Brain microvascular endothelial cell (primary cell): ENCODE measurements around the gene SLC37A4.
"Not testable (repeated sequence)": the region's sequence is repeated elsewhere in the genome, so short reads cannot be mapped to it uniquely, and the experiment has no call there.

Experiments
- DNase-seq: peaks from one replicate; pipeline ENCODE4 v3.0.0-alpha.2; 2020
- H3K27ac ChIP-seq: fragments of 250-450 bp; sonication (Bioruptor Pico); 2 replicates; pipeline ENCODE4 v1.5.1; 2020; ENCODE audit warnings: mild to moderate bottlenecking, moderate library complexity
- H3K27me3 ChIP-seq: fragments of 250-450 bp; sonication (Bioruptor Pico); replicated peaks from 2 replicates; pipeline ENCODE4 v1.5.1; 2020; ENCODE audit warnings: mild to moderate bottlenecking
- H3K36me3 ChIP-seq: fragments of 250-450 bp; sonication (Bioruptor Pico); replicated peaks from 2 replicates; pipeline ENCODE4 v1.5.1; 2020; ENCODE audit warnings: mild to moderate bottlenecking
- H3K4me3 ChIP-seq: 2 replicates; pipeline ENCODE4 v1.5.1; 2011; ENCODE audit warnings: low read depth, mild to moderate bottlenecking, control low read depth, low read length, moderate library complexity
- in situ Hi-C: cut with HindIII; loops from 2 replicates; pipeline ENCODE4 v1.10.0; 2017; ENCODE audit warnings: low sequenced_read_pairs, low pct_ligation_motif_present
- TF ChIP-seq, protein P1 (sequence below): IDR thresholded peaks from 2 replicates; pipeline ENCODE4 v1.5.1; 2011; ENCODE audit warnings: low read depth, mild to moderate bottlenecking, moderate library complexity, low read length, control low read depth, inconsistent platforms; ENCODE audit errors: missing control alignments

SLC37A4 gene

DNA sequence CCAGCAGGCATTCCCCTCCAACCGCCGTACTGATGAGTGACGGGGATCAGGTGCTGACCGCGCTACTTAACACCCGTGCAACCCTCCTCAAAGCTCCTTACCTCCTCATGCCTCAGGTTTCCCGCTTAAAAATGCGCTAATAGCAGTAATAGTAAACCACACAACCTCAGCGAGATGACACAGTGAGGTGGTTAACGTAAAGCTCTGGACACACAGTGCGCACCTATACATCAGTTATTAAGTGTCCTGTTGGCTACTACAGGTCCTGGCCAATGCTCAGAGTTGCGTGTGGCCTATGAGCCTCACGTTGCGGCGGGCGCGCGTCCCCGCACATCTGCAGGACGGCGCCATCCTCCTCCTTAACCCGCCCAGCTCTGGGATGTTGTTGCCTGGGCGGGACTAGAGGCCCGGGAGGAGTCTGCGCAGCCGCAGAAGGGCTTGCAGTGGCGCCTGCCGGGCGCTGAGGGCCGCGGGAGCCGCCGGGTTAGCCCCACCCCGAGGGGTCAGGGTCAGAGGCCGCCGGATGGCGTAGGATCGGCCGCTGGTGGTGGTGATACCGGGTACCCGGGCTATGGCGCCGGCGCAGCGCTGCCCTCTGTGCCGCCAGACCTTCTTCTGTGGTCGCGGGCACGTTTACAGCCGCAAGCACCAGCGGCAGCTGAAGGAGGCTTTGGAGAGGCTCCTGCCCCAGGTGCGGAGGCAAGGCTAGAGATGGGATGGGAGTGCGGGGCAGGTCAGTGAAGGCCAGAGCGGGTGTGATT lies 32.9 kb downstream of the SLC37A4 start, which contains the start of gene CENATAC:
TSS of gene CENATAC (plus strand) at position 512 of the 761 bp plus-strand sequence. CDS start at position 572, 60 bp downstream.
- Histone ChIP-seq H3K36me3 (peaks cover 4% of the 10 kb centered on the region), H3K27ac (peak within 1 kb of the TSS; percentile 15), H3K27me3 (no peaks in the 10 kb centered on the region), H3K4me3 (peak within 1 kb of the TSS; percentile 82)
- in situ Hi-C loops: no loop called here
- TF ChIP-seq, protein P1, sequence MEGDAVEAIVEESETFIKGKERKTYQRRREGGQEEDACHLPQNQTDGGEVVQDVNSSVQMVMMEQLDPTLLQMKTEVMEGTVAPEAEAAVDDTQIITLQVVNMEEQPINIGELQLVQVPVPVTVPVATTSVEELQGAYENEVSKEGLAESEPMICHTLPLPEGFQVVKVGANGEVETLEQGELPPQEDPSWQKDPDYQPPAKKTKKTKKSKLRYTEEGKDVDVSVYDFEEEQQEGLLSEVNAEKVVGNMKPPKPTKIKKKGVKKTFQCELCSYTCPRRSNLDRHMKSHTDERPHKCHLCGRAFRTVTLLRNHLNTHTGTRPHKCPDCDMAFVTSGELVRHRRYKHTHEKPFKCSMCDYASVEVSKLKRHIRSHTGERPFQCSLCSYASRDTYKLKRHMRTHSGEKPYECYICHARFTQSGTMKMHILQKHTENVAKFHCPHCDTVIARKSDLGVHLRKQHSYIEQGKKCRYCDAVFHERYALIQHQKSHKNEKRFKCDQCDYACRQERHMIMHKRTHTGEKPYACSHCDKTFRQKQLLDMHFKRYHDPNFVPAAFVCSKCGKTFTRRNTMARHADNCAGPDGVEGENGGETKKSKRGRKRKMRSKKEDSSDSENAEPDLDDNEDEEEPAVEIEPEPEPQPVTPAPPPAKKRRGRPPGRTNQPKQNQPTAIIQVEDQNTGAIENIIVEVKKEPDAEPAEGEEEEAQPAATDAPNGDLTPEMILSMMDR: no peak
- DNase-seq: peak; percentile 80

DNA sequence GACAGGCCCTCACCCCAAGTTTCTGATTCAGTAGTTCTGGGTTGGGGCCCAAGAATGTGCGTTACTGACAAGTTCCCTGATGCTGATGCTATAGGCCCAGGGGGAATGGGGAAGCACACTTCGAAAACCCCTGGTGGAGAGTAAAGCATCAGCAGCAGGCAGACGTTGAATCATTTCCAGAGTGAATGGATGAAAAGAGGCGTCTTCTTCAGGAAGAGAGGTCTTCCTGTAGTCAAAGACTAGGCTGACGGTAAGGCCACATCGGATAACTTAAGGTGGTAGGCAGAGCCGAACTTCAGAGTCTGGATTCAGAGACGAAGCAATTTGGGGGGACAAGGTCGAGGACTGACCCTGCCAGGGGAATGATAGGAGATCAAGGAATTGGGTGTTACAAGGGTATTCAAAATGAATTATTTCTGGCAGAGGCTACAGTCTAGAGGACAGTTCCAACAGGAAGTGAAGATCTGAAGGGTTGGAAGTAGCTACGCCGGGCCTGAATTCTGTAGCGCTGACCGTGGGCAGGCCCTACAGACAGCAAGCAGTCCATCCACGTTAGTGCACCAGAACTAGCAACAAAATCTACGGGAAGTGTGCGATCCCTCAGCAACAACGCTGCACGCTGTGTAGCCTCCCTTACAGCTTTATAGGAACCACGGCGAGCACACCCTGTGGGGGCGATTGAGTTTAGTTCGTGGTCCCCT lies 33.6 kb downstream of the SLC37A4 start:
- in situ Hi-C loops: no loop called here
- DNase-seq: no peak

DNA sequence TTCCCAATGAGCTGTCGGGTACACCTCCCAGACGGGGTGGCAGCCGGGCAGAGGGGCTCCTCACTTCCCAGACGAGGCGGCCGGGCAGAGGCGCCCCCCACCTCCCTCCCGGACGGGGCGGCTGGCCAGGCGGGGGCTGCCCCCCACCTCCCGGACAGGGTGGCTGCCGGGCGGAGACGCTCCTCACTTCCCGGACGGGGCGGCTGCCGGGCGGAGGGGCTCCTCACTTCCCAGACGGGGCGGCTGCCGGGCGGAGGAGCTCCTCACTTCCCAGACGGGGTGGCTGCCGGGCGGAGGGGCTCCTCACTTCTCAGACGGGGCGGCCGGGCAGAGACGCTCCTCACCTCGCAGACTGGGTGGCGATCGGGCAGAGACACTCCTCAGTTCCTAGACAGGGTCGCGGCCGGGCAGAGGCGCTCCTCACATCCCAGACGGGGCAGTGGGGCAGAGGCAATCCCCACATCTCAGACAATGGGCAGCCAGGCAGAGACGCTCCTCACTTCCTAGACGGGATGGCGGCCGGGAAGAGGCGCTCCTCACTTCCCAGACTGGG lies 39.1 kb downstream of the SLC37A4 start:
- H3K27ac ChIP-seq, H3K36me3 ChIP-seq, H3K27me3 ChIP-seq, in situ Hi-C loops, DNase-seq, H3K4me3 ChIP-seq: not testable (repeated sequence)

More for the DNA sequence above, 33.6 kb downstream of the SLC37A4 start:
- H3K4me3 ChIP-seq: peak overlapping the region; percentile 82
- peaks cover 4% of the 10 kb centered on the region for H3K36me3 ChIP-seq
- TF ChIP-seq, protein P1: peak; percentile 58
- H3K27ac ChIP-seq: no peak overlapping the region
- H3K27me3 ChIP-seq: no peaks in the 10 kb centered on the region

DNA sequence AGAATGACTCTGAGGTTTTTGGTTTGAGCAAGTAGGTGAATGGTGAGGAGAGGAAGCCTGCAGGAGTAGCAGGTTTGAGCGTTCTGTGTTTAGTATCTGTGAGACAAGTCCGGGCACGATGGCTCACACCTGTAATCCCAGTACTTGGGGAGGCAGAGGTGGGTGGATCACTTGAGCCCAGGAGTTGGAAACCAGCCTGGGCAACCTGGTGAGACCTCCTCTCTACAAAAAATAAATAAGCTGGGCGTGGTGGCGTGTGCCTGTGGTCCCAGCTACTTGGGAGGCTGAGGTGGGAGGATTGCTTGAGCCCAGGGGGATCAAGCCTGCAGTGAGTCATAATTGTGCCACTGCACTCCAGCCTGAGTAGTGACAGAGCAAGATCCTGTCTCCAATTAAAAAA lies 42.4 kb downstream of the SLC37A4 start:
- H3K27ac ChIP-seq: no peak overlapping the region
- TF ChIP-seq, protein P1: no peak
- H3K4me3 ChIP-seq: no peak overlapping the region
- no peak for DNase-seq
- in situ Hi-C loops: no loop called here
- no peaks in the 10 kb centered on the region for H3K36me3 ChIP-seq
- H3K27me3 ChIP-seq: no peaks in the 10 kb centered on the region

DNA sequence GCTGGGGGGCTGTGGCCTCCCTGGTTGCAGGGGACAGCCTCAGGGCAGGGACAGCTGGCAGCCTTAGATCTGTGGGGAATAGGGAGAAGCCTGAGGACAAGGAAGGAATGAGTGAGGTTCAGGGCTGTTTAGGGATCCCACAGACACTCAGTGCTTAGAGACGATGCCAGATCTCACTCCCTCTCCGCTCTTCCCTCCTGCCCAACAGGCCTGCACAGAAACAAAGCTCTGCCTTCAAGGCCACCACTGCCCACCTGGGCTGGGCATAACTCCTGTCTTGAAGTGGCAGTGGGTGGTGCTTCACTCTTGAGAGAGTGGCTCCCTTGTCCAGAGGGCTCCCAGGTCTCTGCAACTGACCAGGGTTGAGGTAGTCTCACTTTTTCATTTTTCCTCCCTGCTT lies 45.9 kb downstream of the SLC37A4 start:
- in situ Hi-C loops: no loop called here
- no peak for DNase-seq
- no peak overlapping the region for H3K27ac ChIP-seq
- no peaks in the 10 kb centered on the region for H3K36me3 ChIP-seq
- no peaks in the 10 kb centered on the region for H3K27me3 ChIP-seq
- TF ChIP-seq, protein P1: no peak
- no peak overlapping the region for H3K4me3 ChIP-seq

DNA sequence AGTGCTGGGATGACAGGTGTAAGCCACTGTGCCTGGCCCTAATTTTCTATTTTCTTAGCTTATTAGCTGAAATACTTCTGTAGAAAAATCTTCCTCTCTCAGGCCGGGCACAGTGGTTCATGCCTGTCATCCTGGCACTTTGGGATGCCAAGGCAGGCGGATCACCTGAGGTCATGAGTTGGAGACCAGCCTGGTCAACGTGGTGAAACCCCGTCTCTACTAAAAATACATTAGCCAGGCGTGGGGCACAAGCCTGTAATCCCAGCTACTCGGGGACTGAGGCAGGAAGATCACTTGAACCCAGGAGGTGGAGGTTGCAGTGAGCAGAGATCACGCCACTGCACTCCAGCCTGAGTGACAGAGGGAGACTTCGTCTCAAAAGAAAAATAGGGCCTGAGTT lies 46.3 kb downstream of the SLC37A4 start:
- H3K36me3 ChIP-seq, in situ Hi-C loops, H3K4me3 ChIP-seq, DNase-seq, H3K27me3 ChIP-seq, H3K27ac ChIP-seq: not testable (repeated sequence)
